ENCODE measurements around the gene LCN6.
"Not testable (repeated sequence)": the region's sequence is repeated elsewhere in the genome, so short reads cannot be mapped to it uniquely, and the experiment has no call there.

LCN6 gene

DNA sequence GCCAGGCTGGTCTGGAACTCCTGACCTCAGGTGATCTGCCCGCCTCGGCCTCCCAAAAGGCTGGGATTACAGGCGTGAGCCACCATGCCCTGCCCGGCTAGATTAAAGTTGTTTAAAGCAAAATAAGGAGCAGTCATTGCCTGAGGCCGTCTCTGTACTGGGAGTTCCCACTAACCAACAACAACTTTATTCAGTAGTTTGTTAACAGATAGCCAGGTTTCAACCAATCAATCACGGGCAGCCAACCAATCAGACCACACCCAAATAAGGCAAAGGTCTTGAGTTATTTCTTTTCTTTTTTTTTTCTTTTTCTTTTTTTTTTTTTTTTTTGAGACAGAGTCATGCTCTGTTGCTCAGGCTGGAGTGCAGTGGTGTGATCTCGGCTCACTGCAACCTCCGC, 43.6 kb downstream of the LCN6 start:
- DNase-seq = not testable (repeated sequence)

- no peak for DNase-seq
Measured at GRCh38 chr9:136703276-136703860, 45.0 kb downstream of the LCN6 start.

GRCh38 chr9:136701668-136702053, 46.7 kb downstream of the LCN6 start:
- no peak for DNase-seq

DNA sequence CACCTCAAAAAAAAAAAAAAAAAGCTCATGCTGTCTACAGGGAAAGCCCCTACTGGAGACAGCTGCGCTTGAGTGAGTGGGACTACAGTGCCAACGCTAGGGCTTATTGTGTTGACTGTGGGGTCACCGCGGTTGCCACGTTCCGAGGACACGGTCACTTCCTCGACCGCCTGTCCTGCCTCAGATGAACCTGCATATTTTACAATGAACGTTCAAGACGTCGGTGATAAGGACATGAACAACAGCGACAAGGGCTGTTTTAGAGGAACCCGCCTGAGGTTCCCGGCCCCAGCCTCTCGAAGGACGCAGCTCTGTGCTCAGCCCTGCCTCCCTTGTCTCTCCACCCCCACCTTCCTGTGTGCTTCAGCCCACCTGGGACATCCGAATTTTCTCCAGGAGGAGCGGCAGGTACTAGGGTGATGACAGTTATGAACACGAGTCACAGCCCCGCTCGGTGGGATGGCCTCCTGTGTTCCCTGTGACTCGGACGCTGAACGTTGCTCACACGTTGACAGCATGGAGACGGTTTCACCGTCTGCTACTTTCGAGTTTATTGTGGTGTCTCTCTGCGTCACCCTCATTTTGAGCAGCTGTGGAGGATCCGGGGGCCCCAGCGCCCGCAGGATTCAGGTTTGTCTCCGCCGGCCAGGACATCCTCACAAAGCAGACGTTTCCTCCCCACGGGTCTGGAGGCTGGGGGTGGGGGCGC, 47.2 kb downstream of the LCN6 start:
- no peak for DNase-seq

DNA sequence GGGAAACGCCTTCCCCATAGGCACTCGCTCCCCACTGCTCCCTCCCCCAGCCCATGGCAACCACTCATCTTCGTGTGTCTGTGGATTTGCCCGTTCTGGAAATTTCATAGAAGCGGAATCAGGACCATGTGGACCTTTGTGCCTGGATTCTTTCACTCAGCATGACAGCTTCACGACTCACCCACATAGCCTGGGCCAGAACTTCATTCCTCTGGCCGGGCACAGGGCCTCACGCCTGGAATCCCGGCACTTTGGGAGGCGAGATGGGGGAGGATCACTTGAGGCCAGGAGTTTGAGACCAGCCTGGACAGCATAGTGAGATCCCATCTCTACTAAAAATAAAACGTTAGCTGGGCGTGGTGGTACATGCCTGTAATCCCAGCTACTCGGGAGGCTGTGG, 48.0 kb downstream of the LCN6 start:
- DNase-seq = no peak

DNA sequence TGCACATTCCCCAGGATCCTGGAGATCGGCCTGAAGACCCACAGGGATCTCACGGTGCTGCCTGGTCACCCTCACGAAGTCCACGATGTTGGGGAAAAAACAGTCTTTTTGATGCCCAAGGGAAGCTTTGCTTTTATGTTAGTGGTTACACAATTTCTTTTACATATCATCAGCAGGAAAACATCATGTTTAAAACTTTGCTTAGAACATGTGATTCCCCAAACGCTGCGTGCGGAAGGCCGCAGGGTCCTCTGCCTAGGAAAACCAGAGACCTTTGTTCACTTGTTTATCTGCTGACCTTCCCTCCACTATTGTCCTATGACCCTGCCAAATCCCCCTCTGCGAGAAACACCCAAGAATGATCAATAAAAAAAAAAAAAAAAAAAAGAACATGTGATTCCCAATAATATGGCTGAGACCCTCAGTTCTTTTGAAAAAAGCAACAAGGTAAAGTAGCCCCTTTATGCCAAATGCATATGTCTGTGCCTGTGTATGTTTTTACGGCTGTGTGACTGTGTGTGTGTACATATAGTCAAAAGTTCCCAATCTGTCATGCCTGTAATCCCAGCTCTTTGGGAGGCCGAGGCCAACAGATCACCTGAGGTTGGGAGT, 49.6 kb downstream of the LCN6 start:
- DNase-seq = no peak

GRCh38 chr9:136697821-136698526, 50.4 kb downstream of the LCN6 start:
- no peak for DNase-seq

DNA sequence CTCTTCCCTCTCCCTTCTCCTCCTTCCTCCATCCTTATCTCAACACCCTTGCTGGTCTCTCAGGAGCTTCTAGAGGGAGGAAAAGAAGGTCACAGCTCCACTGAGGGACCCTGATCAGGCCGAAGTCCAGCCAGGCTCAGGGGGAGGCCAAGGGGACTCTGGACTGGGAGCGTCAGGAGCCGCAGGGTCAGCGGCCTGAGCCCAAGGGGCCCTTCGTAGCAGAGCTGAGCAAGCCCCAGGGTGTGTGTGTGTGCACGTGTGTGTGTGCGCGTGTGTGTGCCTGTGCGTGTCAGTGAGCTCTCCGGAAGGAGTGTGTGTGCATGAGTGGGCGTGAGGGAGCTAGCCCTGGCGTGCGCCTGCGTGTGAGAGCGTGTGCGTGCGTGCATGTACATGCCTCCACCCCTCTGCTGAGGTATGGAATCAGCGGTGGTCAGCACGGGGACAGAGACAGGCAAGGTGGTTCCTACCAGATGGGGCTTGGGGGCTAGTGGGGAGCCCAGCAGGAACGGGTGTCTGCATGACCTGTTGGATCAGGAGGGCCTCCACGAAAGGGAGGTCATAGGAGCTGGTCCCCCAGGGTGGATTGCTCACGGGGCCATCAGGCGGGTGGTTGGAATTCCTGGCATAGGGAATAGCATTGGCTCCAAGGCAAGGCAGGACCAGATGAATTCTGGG, 51.0 kb downstream of the LCN6 start:
- DNase-seq = no peak

- no peak for DNase-seq
Measured at GRCh38 chr9:136696502-136696901, 51.8 kb downstream of the LCN6 start.

- DNase-seq = no peak
Measured at GRCh38 chr9:136695955-136696354, 52.4 kb downstream of the LCN6 start.

DNA sequence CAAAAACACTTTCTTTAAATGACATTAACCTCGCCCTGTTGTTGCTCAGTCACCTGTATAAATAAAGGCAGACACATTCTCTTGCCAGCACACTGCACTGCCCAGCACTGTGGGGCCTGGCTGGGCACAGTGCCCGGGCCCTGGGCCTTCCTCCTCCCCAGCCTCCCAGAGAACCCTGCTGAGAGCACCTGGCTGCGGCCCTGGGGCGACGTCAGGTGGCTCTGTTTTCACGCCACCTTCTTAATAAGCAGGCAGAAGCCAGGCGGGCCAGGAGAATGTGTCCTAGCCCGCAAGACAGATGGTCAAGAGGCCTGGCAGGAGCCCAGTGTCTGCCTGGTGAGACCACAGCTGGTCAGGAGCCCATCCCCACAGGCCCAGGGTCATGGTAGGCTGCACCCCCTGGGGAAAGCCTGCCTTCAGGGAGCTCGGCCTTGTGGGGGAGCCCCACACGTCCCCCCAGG, 52.9 kb downstream of the LCN6 start:
- DNase-seq = no peak

DNA sequence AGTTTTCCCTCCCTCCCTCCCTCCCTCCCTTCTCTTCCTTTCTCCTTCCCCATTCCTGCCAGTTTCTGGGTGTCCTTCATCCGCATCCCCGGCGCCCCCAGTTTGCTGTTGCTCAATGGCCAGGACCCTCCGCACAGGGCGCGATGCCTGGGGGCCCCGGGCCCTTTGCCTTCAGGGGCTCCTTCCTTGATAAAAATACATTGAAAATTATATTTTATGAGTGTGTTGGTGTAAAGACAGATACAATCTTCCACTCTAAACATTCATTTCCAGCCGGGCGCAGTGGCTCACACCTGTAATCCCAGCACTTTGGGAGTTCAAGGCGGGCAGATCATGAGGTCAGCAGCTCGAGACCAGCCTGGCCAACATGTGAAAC, 53.5 kb downstream of the LCN6 start:
- DNase-seq = no peak

DNA sequence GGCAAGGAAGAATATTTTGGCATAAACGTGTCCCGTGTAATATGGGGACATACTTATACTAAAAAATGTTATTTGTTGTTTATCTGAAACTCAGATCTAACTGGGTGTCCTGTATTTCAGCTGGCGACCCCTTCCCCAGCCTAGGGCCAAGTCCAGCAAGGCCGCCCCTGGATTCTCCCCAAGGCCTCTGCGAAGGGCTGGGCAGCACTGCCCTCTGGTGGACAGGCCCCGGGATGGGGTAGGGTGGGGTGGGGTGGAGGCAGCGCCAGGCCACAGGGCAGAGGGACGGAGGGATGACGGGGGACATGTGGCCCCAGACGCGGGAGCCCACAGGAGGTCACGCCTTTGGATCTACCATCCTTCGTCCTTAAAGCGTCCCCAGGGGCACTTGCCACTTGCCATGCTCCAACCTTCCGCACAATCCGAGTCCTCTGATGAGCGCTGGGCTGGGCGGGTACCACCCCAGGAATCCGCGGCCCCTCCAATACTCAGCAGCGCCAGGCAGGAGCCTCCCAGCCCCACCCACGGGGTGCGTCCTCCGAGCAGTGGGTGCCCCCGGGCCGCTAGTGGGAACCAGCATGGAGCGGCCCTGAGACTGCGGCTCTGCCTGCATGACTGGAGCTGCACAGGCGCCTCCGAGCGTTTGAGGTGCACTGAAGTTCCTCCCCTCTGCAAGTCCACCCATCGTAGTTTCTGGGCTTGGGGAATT, 54.0 kb downstream of the LCN6 start:
- DNase-seq = no peak

Data from NCI-H526 treated with DMSO at 0.1 percent for 48 hours (cell line).